ENCODE data around the gene ACOX1. TPM values are rescaled to one million over a fixed set of nuclear protein-coding genes. Genes with fewer than 3 reads are reported as not detected.

Gene ACOX1
- total and polyA plus RNA-seq, 2 of the 13 experiments (the other 11 are each of a cell fraction or from before 2014, with no cell fraction given): 86.4 to 120 TPM

- TF ChIP-seq JUN (CRISPR knock-in tag; IDR thresholded peaks at IDR 0.05) (no peak), ZNF282 (IDR thresholded peaks at IDR 0.05; ENCODE audit: partially characterized antibody) (no peak), ZNF7 (CRISPR knock-in tag; IDR thresholded peaks at IDR 0.05) (no peak), ZNF768 (CRISPR knock-in tag; IDR thresholded peaks at IDR 0.05) (no peak), ZNF501 (CRISPR knock-in tag; IDR thresholded peaks at IDR 0.05) (peak; percentile 83), SMAD1 (CRISPR knock-in tag; IDR thresholded peaks at IDR 0.05; ENCODE audit: borderline replicate concordance, low read depth) (0 out of 2 replicates have a peak, but pooled peaks have one; percentile 47), ASH2L (IDR thresholded peaks at IDR 0.05; ENCODE audit: insufficient read length, low read depth, low read length) (peak; percentile 26), KAT8 (CRISPR knock-in tag; IDR thresholded peaks at IDR 0.05) (peak; percentile 51), CENPBD1 (CRISPR knock-in tag; IDR thresholded peaks at IDR 0.05; ENCODE audit: borderline replicate concordance, low read depth) (no peak), ZSCAN29 (CRISPR knock-in tag; conservative IDR thresholded peaks at IDR 0.05) (no peak), TOE1 (CRISPR knock-in tag; IDR thresholded peaks at IDR 0.05) (0 out of 2 replicates have a peak, but pooled peaks have one; percentile 36), ZNF563 (CRISPR knock-in tag; IDR thresholded peaks at IDR 0.05) (no peak)
Measured at GRCh38 chr17:76005263-76006149, 26.5 kb upstream of the ACOX1 start (continued).
